GM12874 (cell line): Measurements from ENCODE around the gene KIF25.

ENCODE experiments used
- CTCF ChIP-seq: IDR thresholded peaks from 2 replicates; pipeline ENCODE4 v1.5.1; 2011; ENCODE audit warnings: low read depth, mild to moderate bottlenecking, control low read depth, low read length, moderate library complexity; ENCODE audit not compliant: insufficient read depth

Gene KIF25

GRCh38 chr6:167975458-167975857, 22.0 kb upstream of the KIF25 start:
- TF ChIP-seq CTCF: no peak

GRCh38 chr6:167976708-167977107, 20.8 kb upstream of the KIF25 start:
- no peak for TF ChIP-seq CTCF

- no peak for TF ChIP-seq CTCF
Measured at GRCh38 chr6:167977717-167978467, 19.6 kb upstream of the KIF25 start.

GRCh38 chr6:167978607-167979006, 18.9 kb upstream of the KIF25 start:
- no peak for TF ChIP-seq CTCF

- no peak for TF ChIP-seq CTCF
Measured at GRCh38 chr6:167979436-167980139, 17.9 kb upstream of the KIF25 start.

GRCh38 chr6:167980911-167981580, 16.4 kb upstream of the KIF25 start:
- no peak for TF ChIP-seq CTCF

GRCh38 chr6:167981916-167982462, 15.5 kb upstream of the KIF25 start:
- no peak for TF ChIP-seq CTCF
